ENCODE data around the gene C1orf94.

Gene C1orf94, protein sequence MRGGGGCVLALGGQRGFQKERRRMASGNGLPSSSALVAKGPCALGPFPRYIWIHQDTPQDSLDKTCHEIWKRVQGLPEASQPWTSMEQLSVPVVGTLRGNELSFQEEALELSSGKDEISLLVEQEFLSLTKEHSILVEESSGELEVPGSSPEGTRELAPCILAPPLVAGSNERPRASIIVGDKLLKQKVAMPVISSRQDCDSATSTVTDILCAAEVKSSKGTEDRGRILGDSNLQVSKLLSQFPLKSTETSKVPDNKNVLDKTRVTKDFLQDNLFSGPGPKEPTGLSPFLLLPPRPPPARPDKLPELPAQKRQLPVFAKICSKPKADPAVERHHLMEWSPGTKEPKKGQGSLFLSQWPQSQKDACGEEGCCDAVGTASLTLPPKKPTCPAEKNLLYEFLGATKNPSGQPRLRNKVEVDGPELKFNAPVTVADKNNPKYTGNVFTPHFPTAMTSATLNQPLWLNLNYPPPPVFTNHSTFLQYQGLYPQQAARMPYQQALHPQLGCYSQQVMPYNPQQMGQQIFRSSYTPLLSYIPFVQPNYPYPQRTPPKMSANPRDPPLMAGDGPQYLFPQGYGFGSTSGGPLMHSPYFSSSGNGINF

DNA sequence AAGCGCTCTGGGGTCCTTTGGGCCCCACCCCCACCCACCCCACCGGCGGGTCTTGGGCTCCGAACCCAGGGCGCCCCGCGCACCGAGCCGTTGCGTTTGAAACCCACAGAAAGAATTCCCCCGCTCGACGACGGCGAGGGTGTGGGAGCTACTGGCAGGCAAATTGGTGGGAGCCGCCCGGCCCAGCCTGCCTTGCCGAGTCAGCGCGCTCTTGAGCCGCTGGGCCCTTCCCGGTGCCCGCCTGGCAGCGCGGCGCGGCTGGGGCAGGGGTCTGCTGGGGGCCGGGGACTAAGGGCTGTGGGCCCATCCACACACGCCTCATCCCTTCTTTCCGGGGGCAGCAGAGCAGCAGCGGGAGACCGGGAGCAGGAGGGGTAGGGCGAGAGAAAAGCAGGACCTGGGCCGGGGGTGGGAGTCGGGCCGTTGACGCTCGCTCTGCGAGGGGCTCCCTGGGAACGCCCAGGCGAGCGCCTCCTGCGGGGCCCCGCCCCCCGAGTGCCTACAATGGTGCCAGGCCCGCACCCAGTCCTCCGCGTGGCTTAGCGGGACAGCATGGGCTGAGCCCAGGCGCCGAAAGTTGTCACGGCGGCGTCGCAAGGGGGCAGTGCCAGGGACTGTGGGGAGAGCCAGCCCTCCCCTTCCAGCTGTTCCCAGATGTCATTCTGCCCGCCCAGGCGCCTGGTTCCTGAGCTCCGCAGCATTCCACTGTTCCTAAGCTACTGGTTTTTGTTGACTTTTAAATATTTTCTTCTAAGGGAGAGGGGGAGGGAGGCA, at the start of gene C1orf94:
Gene C1orf94 (plus strand): TSS at position 78 of the 774 bp plus-strand sequence. CDS start 883 bp downstream, outside the sequence.
- no peak for DNase-seq

DNA sequence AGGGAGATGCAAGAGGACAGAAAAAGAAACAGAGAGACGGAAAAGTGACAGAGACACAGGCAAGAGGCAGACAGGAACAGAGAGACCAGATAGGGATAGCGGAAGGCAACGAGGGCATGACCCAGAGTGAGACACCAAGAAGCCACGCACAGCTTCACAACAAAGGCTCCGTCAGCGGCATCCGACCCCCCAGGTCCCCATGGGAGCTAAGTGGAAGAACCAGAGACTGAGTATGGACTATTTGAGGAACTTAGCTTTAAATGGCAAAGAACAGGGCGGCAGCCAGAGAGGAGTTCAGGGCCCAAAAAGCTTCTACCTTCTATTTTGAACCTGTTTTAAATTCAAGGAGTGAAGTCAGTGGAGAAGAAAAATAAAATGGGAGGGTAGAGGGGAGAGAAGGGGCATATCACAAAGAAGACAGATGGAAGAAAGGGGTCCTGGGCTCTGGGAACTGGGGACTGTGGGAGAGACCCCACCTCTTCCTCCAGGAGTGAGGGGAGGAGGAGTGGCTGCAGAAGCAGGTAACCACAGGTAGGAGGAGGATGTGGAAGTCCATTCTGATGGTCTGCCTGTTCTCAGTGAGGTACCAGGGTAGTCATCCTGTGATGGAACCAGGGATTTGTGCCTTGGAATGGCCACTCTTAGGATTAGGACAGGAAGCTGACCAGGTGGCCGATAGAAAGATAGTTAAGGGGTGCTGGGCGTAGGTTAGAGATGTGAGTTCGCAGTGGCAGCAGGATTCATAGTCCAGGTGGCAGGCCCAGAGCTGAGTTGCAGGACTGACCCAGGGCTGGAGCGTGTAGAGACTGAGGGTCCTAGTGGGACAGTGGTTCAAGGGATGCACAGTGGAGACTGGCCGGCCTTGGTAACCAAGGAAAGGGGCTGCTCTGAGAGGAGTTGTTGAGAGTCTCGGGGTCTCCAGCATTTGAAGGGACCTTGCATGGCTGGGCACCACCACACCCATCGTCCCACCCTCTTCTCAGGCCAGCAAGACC, 49.4 kb upstream of the C1orf94 start:
- no peak for DNase-seq

DNA sequence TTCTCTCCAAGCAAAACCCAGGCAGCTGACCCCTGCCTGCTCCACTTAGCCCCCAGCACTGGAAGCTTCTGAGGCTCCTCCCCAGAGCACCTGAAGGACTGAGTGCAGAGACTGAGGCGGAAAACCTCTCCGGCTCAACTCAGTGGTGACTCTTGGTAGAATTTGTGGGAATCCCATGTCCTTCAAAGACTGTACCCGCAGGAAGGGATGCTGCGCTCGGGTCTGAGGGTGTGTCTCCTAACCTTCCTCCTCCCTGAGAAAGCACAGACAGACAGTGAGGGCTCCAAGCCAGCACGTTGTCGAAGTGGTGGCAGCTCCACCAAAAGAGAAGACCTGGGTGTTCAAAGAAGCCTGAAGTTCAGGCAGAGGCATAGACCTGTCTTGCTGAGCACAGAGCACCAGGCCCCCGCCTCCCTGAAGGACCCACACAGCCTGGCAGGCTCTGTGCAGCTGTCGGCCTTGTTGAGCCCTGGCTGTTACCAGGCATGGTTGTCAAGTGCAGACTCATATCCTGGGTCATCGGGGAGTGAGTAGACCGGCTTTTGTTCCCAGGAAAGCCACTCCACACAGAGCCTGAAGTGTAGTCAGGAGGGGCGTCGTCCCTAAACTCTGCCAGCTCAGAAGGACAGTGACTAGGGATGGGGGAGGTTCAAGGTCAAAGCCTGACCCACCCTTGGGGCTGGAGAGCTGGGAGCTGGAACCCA, 48.4 kb upstream of the C1orf94 start:
- DNase-seq: no peak

DNA sequence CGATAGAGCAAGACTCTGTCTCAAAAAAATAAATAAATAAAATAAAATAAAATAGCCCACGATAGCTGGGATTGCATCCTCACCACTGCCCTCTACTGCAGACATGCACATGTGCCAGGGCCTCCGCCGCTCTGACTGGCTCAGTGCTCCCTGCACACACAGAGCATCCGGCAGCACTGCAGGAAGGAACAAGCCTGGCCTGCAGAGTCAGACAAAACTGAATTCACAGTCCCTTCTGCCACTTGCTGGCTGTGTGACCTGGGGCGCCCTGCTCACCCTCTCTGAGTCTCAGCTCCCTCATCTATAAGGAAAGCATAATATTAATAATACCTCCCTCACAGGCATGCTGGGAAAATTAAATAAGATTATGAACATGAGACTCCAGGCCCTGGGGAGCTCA, 47.1 kb upstream of the C1orf94 start:
- no peak for DNase-seq

DNA sequence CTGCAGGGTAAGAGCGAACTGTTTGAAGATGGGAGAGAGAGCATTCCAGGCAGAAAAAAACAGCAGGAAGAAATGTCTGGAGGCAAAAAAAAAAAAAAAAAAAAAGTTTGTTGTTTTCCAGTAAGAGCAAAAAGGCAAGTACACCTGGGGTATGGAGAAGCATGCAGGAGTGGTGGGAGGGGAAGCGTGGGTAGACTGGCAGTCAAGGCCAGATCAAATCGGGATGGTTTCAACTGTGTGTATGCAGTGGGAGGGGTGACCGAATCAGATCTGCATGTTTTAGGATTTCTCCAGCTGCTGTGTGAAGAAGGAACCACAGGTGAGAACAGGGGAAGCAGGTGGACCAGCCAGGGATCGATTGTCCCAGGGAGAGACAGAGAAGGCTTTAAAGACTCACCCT, 46.4 kb upstream of the C1orf94 start:
- DNase-seq: no peak

DNA sequence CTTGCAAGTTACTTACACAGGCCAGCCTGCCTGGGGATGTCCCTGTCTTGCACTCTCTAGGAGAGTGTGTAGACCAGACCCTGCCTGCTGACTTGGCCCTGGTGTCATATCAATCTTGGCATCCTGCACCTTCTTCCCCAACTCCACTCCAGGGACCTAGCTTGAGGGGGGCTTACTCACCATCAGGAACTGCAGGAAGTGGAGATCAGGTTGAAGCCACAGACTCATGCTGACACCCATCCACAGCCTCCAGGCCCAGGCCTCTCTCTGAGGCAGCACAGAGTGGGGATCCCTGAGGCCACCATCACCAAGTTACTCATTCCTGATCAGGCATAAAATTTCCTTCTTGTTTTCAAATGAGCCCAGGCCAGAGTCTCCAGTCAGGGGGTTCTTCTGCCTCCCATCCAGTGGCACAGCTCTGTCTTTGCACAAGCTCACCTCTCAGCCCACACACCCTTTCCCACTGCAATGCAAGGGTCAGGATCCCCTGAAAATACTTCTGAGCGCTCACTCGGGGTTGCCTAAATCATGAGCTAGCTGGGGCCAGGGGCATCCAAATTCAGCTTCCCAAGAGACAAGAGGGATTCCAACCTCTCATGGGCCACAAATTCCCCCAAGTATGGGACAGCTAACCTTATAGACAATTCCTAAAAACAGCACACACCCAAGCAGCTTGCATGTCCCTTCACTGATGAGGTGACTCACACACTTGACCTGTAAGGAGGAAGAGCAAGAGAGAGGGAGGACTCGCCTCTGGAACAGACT, 45.1 kb upstream of the C1orf94 start:
- no peak for DNase-seq

DNA sequence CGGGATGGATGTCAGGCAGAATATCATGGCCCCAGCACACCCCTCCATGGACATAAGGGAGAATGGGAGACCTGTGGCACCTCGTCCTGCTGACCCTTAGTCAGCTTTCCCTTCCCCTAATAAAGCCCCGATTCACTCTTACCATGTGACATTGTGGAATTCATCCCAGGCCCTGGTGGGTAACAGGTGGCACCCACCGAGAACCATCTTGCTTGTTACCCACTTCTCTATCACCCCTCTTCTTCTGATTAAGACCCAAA, 44.6 kb upstream of the C1orf94 start:
- DNase-seq: no peak

DNA sequence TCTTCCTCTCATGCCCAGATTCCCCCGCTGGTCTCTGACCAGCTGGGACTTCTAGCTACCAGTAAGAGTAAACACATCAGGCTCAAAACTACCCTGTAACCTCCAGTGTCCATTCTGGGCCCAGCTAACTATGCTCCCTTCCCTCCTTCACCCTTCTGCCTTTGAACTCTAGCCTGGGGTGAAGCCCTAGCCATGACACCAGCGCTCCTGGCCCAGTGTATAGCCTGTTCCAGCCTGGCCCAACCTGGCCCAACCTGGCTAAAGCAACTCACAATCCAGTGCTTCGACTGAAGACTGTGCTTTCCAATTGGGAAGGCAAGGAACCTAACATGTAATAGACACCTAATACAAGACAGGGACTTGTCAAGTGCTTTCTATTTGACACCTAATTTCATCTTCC, 39.3 kb upstream of the C1orf94 start:
- DNase-seq: no peak

DNA sequence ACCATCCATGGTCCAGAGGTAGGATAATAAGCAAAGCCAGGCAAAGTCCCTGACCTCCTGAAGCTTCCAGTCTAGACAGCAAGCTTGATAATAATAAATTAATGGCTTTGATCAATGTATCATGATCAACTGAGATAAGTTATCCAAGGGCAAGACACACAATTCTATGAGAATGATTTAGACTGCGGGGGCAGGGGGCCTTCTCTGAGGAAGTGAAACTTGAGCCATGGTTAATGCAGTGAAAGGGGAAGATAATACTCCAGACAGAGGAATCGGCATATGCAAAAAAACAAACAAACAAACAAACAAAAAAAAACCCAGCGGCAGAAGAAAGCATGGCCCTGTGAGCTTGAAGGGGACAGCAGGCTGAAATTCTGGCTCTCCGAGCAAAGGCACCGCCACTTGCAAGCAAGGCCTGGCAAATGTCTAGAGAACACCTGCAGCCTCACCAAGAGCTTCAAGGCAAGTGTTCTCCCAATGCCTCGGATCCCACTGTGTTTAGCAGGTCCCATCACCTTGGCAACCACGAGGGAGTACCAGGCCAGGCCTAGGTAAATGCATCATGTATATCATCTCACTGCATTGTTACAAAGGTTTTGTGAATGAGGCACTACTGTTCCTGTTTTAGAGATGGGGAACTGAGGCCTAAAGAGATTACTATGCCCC, 36.6 kb upstream of the C1orf94 start:
- no peak for DNase-seq

DNA sequence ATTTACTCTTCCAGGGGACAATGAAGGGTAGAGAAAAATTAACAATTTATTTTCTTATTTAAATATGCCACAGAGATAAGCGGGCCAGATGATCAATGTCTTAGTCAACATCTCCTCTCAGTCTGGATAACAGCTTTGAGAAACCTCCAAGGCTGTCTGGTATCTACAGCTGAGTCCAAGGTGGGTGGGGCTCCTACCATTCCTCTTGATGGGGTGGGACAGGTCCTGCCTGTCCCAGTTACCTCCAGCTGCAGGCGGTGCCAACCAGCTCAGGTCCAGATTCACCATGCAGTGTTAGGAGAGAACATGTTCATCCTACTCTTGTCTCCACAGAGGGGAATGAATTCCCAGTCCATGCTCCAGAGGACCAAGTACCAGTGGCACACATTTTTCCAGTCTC, 32.7 kb upstream of the C1orf94 start:
- no peak for DNase-seq

DNA sequence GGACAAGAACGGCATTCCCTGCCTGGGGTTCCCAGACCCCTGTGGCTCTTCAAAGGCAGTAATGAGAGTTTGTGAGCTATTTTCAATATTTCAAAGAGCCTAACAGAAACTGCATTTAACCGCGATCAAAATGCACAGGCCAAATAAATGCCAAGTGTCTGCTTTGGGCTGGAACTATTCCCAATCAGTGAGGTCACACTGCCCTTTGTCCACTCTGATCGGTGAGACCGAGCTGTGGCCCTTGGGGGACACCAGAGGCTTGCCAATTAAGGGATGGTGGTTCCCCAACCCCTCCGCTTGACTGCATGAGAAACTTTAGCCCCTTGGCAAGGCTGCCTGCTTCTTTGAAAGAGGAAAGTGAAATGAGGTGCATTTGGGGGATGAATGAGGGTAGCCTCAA, 31.9 kb upstream of the C1orf94 start:
- no peak for DNase-seq

DNA sequence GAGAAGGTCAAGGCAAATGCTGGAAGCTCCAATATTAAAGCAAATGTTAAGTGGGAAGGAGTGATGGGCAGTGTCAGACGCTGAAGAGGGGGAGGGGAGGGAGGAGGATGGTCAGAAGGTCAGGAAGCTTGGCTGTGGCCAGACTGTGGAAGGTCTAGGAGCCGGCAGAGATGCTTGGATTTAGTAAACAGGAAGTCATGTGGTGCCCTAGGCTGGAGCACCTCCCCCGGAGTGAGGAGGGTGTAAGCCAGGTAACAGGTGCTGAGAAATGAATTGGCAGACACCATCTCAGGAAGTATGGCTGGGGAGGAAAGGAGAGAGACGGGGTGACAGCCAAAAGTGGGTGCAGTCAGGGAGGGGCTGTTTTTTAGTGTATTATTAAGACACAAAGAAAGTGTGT, 29.4 kb upstream of the C1orf94 start:
- no peak for DNase-seq

DNA sequence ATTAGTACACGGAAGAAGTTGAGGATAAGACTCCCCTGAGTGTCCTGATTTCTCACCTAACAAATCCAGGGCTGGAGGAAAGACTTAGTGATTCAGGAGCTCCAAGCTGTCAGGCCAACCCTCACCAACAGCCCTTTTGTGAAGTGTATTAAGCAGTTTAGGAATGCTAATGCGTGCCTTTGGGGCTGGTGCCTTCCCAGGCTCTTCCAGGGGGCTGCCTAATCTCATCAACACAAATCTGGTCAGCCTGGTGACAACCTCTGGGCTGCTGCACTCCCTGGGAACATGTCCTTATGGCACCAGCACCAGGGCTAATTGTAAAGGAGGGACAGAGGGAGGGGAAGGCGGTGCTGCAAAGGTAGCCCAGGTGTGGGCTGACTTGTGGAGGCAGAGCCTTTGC, 27.2 kb upstream of the C1orf94 start:
- DNase-seq: no peak

DNA sequence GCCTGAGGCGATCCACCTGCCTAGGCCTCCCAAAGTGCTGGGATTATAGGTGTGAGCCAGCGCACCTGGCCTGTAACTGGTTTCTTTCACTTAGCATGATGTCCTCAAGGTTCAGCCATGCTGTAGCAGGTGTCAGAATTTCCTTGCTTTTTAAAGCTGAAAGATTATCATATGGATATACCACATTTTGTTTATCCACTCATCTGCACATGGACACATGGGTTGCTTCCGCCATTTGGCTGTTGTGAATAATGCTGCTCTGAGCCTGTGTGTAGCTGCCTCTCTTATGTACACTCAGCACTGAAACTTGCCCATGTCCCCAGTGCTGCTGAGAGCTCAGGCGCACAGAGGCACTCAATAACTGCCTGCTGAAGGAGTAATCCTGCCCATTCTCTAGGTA, 23.5 kb upstream of the C1orf94 start:
- no peak for DNase-seq

DNA sequence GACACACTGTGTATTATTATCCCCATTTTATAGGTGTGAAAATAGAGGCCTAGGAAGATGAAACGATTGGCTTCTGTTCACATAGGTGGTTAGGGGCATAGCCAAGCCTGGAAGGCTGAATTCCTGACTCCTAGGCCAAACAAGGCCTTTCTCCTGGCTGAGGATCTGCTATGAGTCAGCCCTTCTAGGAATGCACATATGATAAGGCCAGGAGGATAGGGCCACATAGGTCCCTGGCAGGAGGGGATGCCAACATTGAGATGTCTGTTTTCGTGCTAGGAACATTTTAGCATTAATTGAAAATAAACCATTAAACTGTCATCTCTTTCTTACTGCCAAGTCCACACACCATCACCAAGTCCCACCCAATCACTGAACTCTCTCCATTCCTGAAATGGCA, 20.8 kb upstream of the C1orf94 start:
- DNase-seq: no peak

DNA sequence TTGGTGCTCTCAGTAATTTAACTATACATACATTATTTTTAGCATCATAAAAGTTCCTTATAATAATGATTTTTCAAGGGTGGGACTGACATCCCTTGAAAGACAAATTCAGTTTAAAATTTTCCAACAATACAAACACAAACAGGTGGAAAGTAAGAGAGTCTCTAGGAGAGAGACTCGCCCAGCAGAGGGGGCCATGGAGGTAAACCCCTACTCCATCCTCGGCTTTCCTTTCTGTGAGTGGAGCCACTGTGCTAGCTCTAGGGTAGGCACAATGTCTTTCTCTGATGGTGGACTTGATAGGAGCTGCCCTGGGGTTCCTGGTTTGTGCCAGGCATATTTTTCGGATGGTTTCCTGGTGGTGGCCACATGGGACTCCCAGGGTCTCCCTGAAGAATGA, 20.0 kb upstream of the C1orf94 start:
- DNase-seq: no peak

DNA sequence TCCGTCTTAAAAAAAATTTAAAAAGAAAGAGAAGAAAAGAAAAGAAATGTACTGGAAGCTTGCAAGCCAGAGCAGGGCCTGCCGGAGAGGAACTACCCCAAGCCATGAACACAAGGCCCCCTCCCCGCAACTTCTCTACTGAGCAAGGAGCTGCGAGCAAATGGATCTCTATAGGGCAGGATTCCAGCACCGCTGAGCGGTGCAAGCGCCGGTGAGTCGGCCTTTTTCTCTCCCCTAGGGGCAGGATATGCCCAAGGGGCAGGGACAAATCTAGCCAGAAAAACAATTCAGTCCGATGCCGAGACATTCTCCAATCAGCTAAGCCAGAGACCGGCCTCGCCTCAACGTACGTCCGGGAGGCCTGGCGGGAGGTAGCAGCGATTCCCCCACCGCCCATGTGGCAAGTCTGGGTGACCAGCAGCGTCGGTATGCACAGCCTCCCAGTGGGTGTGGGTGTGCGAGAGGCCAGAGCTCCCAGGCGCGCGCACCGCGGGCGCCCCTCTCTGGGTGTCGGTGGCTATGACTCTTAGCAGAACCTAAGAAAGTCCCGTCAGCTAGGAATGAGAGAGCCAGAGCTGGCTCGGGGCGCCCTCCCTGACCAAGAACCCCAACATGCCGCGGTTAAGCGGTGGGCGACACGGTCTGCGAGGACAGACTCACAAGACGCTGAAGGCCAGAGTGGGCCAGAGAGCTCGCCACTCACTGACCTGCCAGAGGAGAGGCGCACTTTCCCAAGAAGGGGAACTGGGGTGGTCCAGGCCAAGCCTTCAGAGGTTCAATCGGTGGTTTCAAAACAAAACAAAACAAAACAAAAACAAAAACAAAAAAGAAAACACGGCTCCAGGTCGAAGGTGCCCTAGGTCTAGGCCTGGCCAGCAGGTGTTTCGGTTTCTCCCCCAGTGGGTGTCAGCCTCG, 13.6 kb upstream of the C1orf94 start:
- peak; percentile 57 for DNase-seq

DNA sequence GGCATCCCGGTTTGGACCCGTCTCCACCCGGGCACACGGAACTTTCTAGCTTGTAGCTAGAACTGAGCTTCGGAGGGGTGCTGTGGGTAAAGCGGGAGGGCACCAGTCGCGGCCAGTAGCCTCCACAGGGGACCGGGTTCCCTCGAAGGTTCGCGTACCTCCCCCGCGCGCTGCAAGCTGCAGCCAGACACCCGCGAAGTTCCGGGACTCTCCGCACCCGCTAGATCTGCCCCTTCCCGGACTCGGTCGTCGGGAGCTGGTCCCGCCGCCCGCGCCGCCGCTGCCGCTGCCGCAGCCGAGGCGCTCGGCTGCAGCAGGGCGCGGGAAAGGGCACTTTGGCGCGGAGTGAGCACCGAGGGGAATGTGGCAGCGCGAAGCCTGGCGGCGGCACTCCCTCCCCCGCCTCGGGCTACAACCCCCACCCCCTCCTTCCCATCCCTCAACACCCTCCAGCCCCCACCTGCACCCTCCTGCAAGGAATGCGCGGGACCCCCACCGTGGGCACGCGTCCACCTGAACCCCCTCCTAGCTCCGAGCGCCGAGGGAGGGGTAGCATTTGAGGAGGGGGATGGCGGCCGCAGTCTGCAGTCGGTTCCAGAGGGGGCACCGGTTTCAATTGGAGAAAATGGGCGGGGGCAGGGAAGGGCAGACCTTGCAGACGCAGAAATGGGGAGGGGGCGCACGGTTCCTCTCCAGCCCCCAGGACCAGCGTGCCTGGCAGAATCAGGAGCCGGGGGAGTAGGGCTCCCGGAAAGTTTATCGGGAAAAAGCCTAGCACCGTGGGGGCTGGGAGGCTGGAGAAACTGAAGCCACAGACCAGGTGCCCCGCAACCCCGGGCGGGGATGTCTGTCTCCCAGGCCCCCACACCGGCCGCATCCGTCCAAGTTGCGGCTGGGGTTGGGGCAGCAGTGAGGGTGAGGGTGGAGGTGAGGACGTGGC, 12.6 kb upstream of the C1orf94 start:
- DNase-seq: peak; percentile 24
